ENCODE data around the gene NDUFC2.

NDUFC2 gene

GRCh38 chr11:78025378-78025777 is 54.3 kb downstream of the NDUFC2 start:
- no peak for DNase-seq

GRCh38 chr11:78023426-78023825 is 56.2 kb downstream of the NDUFC2 start:
- DNase-seq = peak; percentile 60

GRCh38 chr11:78022397-78023396 is 57.0 kb downstream of the NDUFC2 start, which contains the start of gene KCTD14:
KCTD14 (minus strand) TSS chr11:78023276; CDS start chr11:78023249, 27 bp downstream.
- DNase-seq = peak; percentile 68

- no peak for DNase-seq
Observed at GRCh38 chr11:78021611-78022010, 58.1 kb downstream of the NDUFC2 start.

GRCh38 chr11:78020246-78020645 is 59.4 kb downstream of the NDUFC2 start:
- no peak for DNase-seq

- no peak for DNase-seq
Observed at GRCh38 chr11:78019808-78020207, 59.9 kb downstream of the NDUFC2 start.
